Thymus (tissue), 11 donors: Measurements from ENCODE around the gene FN1. TPM values are rescaled to one million over a fixed set of nuclear protein-coding genes. Genes with fewer than 3 reads are reported as not detected.

Source experiments
- DNase-seq, 9 donors: peaks; one replicate each; pipeline ENCODE4 v3.0.0-alpha.2; 2013; ENCODE audit warnings: low spot score in 9 of 9, low read depth in 6 of 9, missing footprints in 1 of 9
- H3K27ac ChIP-seq, 2 donors: one replicate each; pipeline ENCODE4 v1.5.1; 2013; ENCODE audit warnings: control low read depth in 1 of 2, low read depth in 1 of 2, low read length in 1 of 2, mild to moderate bottlenecking in 1 of 2, moderate library complexity in 1 of 2
- H3K27me3 ChIP-seq, 2 donors: one replicate each; pipeline ENCODE4 v1.5.1; 2013; ENCODE audit warnings: low read length in 1 of 2; ENCODE audit not compliant: control insufficient read depth in 2 of 2, insufficient read depth in 1 of 2
- H3K36me3 ChIP-seq, 2 donors: one replicate each; pipeline ENCODE4 v1.5.1; 2013; ENCODE audit warnings: low read length in 1 of 2, mild to moderate bottlenecking in 1 of 2, moderate library complexity in 1 of 2; ENCODE audit not compliant: control insufficient read depth in 2 of 2, insufficient read depth in 2 of 2
- H3K4me1 ChIP-seq, 2 donors: one replicate each; pipeline ENCODE4 v1.5.1; 2013; ENCODE audit warnings: low read length in 2 of 2; ENCODE audit not compliant: control insufficient read depth in 2 of 2, insufficient read depth in 2 of 2
- H3K4me3 ChIP-seq, 2 donors: one replicate each; pipeline ENCODE4 v1.5.1; 2013; ENCODE audit warnings: low read length in 2 of 2, control low read depth in 1 of 2, mild to moderate bottlenecking in 1 of 2
- H3K9me3 ChIP-seq, 2 donors: one replicate each; pipeline ENCODE4 v1.5.1; 2013; ENCODE audit warnings: low read length in 1 of 2, mild to moderate bottlenecking in 1 of 2; ENCODE audit not compliant: control insufficient read depth in 2 of 2, insufficient read depth in 1 of 2
- WGBS: extraction: QIAGEN DNeasy Blood & Tissue Kit; methylation state at CpG from one replicate; pipeline ENCODE4 v1.1.7; 2013; 5-methylcytosine and 5-hydroxymethylcytosine counted together
- polyA plus RNA-seq: library from polyadenylated mRNA; stranded (reverse); fragments of 200-250 nt; gene quantifications from one replicate; pipeline ENCODE4 v1.2.3, GENCODE V29; 2013
- total RNA-seq: library from RNA; stranded (reverse); fragments of 120-200 nt; gene quantifications from one replicate; pipeline ENCODE4 v1.2.4, GENCODE V29; 2013
- donor health status: healthy.

The FN1 gene
- total and polyA plus RNA-seq, 2 donors, result 222 to 439 TPM

DNA sequence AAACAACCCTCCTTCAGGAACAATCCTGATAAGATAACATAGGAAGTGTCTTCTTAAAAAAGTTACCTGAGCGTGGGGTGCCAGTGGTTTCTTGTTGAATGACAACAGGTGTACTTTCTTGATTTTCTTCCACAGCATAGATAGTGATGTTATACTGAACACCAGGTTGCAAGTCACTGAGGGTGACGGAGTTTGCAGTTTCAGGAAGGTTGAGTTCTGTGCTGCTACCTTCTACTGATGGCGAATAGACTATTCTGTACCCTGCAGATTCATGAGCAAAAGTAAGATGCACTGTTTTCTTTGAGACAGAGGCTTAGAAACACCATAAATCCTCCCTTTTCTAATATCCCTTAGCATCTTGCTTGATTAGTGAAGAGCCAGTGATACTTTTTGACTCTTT is 28.8 kb downstream of the FN1 start:
- Histone ChIP-seq H3K4me1 (peaks cover 0 to 4% of the 10 kb centered on the region in 2 donors), H3K4me3 (no peak overlapping the region), H3K27me3 (no peaks in the 10 kb centered on the region), H3K27ac (no peak overlapping the region), H3K36me3 (no peaks in the 10 kb centered on the region), H3K9me3 (peaks cover 0 to 1% of the 10 kb centered on the region in 2 donors)
- WGBS, result 95% methylated on average over 3 of the region's 3 CpGs
- no peak for DNase-seq

DNA sequence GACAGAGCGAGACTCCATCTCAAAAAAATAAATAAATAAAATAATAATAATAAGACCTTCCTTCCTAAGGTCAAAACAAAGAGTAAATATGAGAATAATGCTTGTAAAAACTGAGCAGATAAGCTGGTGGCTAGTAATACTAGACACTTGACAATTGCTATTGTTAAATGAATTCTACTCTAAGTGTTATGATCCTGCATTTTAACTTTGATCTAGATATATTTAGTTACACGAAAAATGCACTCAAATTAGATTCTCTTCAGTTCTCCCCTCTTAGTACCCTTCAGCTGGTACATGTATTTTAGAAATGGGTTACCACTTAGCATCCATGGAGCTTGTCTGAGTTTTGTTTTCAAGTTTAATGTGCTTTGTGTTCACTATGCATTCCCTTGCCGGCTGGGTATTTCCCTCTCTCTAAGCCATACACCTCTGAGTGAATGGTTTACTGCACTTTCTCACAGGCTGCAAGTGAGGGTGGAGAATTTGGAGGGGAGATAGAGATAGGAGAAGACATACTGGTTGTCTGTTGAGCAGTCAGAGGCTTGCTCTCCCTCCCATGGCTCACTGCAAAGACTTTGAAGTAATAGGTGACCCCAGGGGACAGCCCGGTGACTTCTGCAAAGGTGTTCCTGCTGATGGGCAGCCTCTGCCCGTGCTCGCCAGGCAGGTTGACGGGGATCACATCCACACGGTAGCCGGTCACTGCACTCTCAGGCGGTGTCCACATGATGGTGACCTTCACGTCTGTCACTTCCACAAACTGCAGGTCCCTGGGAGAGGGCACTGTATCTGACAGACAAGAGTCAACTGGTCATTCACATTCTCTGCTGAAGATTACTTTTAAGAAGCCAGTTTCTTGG is 29.9 kb downstream of the FN1 start:
- no peaks in the 10 kb centered on the region for H3K27me3 ChIP-seq
- peaks cover 0 to 4% of the 10 kb centered on the region in 2 donors for H3K4me1 ChIP-seq
- peaks cover 0 to 1% of the 10 kb centered on the region in 2 donors for H3K9me3 ChIP-seq
- 96% methylated on average over 11 of the region's 11 CpGs for WGBS
- H3K36me3 ChIP-seq, result no peaks in the 10 kb centered on the region
- no peak overlapping the region for H3K4me3 ChIP-seq
- H3K27ac ChIP-seq, result no peak overlapping the region
- DNase-seq, result no peak

DNA sequence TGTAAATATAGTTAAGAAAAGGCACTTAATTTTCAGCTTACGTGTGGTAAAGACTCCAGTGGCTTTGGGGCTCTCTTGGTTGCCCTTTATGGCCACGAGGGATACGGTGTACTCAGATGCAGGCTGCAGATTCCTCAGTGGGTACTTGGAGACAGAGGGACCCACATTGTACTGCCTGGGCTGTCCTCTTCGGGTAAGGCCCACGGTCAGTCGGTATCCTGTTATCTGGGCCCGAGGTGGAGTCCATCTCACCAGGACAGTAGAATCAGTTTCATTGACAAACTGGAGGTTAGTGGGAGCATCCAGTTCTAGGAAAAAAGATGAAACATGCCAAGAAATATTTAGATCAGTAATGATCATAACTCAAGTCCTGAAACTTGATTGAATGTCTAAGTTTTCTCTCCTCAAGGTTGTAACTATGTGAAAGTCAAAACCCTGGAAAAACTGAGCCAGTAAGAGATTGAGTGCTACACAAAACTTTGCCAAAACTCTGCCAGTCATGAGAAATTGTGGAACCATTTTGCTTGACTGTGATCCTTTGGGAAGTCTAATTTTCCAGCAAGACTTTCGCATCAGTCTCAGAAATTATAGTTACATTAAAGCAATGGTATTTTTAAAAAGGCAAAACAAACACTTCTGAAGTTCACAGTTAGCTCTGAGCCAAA is 31.4 kb downstream of the FN1 start:
- DNase-seq, result no peak
- H3K36me3 ChIP-seq, result no peaks in the 10 kb centered on the region
- H3K4me3 ChIP-seq, result no peak overlapping the region
- WGBS, result 97% methylated on average over 8 of the region's 8 CpGs
- H3K9me3 ChIP-seq, result peaks cover 0 to under 1% of the 10 kb centered on the region in 2 donors
- H3K27ac ChIP-seq, result no peak overlapping the region
- H3K4me1 ChIP-seq, result peaks cover 0 to 4% of the 10 kb centered on the region in 2 donors
- H3K27me3 ChIP-seq, result no peaks in the 10 kb centered on the region

DNA sequence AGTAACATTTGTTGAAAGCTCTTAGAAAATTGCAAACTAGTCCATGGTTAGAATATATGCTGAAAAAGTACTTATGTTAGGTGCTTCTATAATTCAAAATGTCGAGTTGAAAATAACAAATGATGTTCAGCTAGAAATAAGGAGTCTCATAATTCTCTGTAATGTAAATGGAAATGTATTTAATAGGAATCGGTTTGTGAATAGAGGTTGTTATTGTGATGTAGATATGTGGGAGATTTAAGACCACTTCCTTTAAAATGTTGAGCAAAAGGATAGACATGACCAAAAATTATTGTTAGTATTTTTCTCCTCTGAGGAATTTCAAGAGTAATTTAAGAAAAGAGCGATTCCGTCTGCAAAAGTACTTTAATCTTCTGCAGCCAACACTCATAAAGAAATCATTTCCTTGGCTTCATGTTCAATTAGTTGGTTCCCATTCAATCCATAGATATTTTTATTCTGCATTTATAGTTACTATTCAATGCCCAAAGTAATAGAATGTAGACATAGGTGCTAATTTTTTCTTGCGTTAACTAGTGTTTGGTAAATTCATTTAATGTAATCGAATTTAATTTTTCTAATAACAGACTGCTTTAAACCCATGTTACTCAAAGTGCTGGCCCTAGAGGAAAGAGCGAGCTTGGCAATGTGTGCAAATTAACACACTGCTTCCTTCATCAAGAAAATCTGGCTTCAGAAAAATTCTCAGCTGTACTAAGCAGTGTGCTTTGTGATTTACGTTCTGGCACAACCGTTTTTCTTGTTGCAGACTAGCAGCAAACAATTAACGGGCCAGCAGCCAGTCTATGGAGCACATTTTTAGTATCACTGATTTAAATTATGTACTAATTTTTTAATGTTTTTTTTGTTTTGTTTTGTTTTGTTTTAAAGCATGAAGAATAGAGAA is 32.2 kb downstream of the FN1 start:
- Histone ChIP-seq H3K27me3 (no peaks in the 10 kb centered on the region), H3K36me3 (no peaks in the 10 kb centered on the region), H3K4me1 (no peaks in the 10 kb centered on the region), H3K4me3 (no peak overlapping the region), H3K9me3 (no peaks in the 10 kb centered on the region), H3K27ac (no peak overlapping the region)
- 97% methylated on average over 10 of the region's 10 CpGs for WGBS
- DNase-seq, result no peak

DNA sequence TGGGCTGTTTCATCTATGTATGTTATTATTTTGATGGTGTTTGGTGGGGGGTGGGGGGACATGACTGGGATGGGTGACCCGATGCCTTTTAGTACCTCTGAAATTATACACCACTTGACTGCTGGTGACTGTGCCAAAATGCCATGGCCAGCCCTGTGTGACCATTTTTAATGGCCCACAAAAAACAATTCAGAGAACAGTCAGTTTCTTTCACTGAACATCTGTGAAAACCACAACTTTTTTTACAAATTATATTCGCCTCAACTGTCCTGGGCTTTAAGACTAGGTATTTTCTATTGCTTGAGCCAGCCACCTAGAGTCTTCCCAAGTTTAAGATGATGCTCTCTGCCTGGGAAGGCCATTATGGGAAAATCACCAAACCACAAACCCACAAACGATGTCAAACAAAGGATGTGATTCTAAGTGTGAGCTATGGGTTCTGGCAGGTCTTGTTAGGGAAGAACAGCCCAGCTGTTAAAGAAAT is 33.9 kb downstream of the FN1 start:
- DNase-seq, result no peak
- 27% methylated on average over 3 of the region's 3 CpGs for WGBS
- H3K4me3 ChIP-seq, result no peak overlapping the region
- H3K27me3 ChIP-seq, result no peaks in the 10 kb centered on the region
- H3K9me3 ChIP-seq, result no peaks in the 10 kb centered on the region
- no peak overlapping the region for H3K27ac ChIP-seq
- no peaks in the 10 kb centered on the region for H3K4me1 ChIP-seq
- no peaks in the 10 kb centered on the region for H3K36me3 ChIP-seq

DNA sequence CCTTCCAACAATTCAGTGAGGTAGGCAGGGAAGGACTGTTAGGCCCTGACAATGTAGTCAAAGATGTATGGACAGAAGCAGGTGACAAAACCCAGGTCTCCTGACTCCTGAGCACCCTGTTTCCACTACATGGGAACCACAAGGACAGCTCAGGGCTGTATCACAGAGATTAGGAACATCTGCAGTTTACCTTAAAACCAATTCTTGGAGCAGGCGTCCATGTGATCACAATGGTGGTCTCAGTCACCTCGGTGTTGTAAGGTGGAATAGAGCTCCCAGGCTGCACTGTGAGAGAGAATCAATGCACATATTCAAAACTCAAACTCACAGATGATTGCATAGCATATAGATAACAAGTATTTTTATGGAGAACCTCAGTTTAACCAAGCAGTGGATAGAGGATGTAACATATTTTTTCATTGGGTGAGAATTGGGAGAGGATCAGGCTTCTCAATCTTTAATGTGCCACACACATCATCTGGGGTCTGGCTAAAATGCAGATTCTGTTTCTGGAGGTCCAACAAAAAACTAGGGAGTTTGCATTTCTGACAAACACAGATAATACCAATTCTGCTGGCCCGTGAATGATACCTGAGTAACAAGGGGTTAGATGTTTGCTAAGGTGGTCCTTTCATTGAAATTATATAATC is 36.7 kb downstream of the FN1 start:
- H3K27ac ChIP-seq, result no peak overlapping the region
- H3K4me3 ChIP-seq, result no peak overlapping the region
- 93% methylated on average over 3 of the region's 3 CpGs for WGBS
- DNase-seq, result no peak
- no peaks in the 10 kb centered on the region for H3K27me3 ChIP-seq
- no peaks in the 10 kb centered on the region for H3K9me3 ChIP-seq
- H3K36me3 ChIP-seq, result no peaks in the 10 kb centered on the region
- H3K4me1 ChIP-seq, result no peaks in the 10 kb centered on the region

DNA sequence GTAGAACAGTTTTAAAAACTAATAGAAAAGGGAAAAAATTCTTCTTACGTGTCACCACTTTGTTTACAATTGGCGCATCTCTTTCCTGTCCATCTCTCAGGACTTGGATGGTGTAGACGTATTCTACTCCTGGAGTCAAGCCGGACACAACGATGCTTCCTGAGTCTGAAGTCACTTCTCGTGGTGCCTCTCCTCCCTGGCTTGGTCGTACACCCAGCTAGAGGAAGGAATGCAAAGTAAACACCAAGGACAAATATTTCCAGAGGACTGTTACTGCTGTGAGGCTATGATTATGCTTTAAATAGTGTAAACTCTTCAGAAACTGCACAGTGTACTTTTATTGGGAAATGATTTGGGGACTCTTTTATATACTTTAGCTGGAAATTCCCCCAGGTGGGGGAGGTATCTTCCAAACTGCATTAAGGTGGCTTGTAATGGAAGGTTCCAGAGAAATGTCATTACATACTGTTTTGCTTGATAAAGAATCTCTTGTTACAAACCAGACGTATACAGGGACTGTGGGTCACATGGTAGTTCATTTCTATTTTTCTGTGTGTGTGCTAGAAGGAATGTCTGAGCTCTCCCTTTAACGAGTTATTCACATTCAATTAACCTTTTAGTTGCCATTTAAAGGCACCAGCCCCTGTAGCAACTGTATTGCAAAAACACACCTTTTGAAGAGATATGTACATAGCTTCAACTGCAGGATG is 38.1 kb downstream of the FN1 start:
- H3K9me3 ChIP-seq, result no peaks in the 10 kb centered on the region
- H3K4me1 ChIP-seq, result no peaks in the 10 kb centered on the region
- no peak for DNase-seq
- peak overlapping the region in 1 of 2 donors; percentile 46 for H3K27ac ChIP-seq
- no peaks in the 10 kb centered on the region for H3K36me3 ChIP-seq
- no peaks in the 10 kb centered on the region for H3K27me3 ChIP-seq
- 91% methylated on average over 9 of the region's 9 CpGs for WGBS
- H3K4me3 ChIP-seq, result no peak overlapping the region

DNA sequence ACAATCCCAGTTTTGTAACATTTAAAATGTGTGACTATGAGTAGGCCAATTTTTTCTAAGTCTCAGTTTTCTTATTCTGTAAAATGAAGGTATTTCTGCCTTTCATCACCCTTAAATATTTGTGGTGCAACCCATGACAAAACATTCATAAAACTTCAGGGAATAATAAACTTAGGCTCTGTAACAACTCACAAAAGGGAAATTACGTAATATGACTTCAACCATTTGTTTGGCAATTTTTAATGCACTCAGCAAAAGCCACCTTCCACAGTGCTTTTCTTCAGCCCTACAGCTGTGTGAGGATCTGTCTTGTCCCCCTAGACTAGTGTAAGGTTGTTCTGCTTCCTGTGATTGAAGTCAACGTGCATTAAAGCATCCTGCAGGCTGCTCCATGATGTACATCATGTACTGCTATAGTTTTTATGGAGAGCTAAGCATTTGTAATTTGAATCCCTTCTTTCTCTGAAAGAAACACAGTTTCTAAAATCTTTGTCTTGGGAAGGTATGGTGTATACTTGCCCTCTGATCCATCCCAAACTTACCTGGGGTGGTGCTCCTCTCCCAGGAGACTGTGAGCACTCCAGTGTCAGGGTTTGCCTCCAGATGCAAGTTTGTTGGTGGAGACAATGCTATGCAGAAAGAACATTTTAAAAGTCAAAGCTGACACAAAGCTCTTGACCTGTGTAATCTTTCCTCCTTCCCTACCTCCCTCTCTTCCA is 39.1 kb downstream of the FN1 start:
- Histone ChIP-seq H3K4me1 (no peaks in the 10 kb centered on the region), H3K4me3 (no peak overlapping the region), H3K36me3 (no peaks in the 10 kb centered on the region), H3K9me3 (no peaks in the 10 kb centered on the region), H3K27ac (no peak overlapping the region), H3K27me3 (no peaks in the 10 kb centered on the region)
- DNase-seq, result no peak
- 54% methylated on average over 2 of the region's 2 CpGs for WGBS
